Stimulated activated CD4-positive, alpha-beta T cell treated with anti-CD3 and anti-CD28 coated beads, Interleukin-2, amount 100 ng/mL, for 24 hours (primary cell): Measurements from ENCODE around the gene HGS.

ENCODE experiments used
- DNase-seq, 2 donors: peaks; one replicate each; pipeline ENCODE4 v3.0.0-alpha.2; 2020

Gene HGS

GRCh38 chr17:81706757-81707624 is 23.2 kb downstream of the HGS start:
- DNase-seq: no peak

GRCh38 chr17:81707725-81708646 is 24.2 kb downstream of the HGS start:
- no peak for DNase-seq

DNA sequence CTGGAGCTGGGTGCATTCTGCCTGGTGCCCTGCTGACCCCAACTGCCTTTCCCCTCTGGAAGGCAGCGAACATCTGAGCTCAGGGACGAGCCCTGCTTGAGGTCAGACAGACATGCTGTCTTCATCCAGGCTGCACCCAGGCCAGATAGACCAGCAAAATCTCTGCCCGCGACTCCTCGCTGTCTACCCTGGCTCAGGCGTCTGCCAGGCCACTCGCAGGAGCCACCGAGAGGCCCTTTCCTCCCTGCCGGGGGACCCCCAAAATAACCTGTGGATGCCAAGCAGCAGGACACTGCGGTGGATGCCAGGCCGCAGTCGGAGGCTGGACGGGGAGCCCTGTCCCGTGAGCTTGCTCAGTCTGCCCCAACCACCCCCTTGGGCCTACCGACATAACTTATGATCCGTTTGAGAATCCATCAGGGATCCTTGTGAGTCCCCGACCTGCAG is 25.0 kb downstream of the HGS start:
- DNase-seq: no peak

DNA sequence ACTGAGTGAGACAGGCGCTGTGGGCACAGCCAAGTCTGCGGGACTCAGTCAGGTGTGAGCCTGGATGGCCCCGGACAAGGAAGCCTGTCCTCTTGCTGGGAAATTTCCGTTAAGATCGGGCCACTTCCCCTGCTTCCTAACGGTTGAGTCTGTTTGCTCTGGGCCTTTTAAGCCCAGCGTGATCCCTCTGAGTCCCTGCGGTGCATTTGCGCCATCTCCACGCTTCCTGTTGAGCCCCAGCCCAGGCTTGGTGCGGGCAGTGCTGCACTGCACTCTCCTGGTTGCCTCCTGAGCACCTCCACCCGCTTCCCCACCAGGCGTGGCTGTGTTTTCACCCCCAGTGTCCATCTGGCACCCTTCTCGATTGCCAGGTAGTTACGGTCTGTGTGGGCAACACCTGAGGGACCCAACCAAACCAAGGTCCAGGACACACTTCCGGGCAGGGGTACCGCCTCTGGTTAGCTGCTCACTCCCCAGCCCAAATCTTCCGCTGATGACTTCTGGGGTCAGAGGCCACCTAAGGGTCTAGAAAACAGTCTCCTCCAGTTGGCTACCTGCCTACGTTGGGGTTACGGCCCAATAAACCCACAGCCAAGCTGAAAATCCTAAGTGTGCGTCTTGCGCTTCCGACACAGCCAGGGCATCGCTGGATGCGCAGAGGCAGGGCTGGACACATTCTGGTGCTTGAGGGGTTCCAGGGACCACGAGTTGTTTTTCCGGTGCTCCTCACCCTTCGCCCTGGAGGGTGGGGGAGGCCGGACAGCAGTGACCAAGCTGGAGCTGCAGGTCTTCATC is 26.9 kb downstream of the HGS start:
- DNase-seq: peak in 1 of 2 donors; percentile 41

GRCh38 chr17:81711814-81712467 is 28.1 kb downstream of the HGS start, which contains the start of gene SLC25A10:
Gene SLC25A10 (plus strand): TSS chr17:81712284. CDS start chr17:81712427, 143 bp downstream.
- DNase-seq: peak; percentile 84 to 88

DNA sequence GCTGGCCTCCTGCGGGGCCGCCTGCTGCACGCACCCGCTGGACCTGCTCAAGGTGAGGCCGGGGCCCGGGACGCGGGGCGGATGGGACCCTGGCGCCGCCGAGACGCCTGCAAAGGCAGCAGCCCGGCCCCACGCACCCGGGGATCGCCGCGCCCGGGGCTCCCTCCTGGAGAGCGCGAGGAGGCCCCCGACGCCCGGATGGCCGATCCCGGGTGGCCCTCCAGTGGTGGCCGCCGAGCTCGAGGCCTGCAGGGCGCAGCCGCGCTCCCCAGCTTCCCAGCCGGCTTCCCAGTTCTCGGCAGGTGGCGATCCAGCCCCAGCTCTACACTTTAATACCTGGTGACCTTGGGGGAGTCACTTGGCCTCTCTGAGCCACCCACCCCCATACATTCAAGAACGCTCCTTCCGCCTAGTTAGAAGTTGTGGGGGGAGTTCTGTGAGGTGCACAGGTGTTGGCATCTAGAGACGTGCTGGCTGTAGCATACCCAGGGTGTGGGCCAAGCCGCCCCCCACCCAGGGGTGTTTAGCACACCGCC is 28.7 kb downstream of the HGS start:
- DNase-seq: no peak

DNA sequence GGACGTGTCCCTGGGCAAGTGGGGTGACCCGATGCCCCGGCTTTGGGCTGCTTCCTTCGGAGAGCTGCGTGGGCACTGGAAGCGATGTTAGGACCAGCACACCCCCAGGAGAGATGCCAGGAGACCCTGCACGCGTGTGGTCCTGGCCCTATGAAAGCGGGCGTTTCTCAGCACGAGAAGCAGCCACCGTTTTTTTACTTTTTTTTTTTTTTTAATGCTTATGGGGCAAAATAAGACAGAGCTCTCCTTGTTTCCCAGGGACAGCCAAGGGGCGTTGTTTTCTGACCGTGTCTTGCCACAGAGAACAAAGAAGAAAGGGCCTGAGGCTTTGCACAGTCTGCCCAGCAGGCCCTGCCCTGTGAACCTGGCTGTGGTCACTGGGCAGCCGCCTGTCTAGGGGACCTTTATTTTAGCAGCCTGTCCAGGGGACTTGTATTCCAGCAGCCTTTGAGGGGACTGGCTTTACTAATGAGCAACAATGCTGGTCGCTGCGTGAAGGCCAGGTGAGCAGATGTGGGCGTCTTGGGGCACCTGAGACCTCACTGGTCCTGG is 29.3 kb downstream of the HGS start:
- DNase-seq: no peak

- no peak for DNase-seq
Observed at GRCh38 chr17:81713556-81714411, 30.0 kb downstream of the HGS start.

GRCh38 chr17:81714412-81715106 is 30.7 kb downstream of the HGS start:
- no peak for DNase-seq

DNA sequence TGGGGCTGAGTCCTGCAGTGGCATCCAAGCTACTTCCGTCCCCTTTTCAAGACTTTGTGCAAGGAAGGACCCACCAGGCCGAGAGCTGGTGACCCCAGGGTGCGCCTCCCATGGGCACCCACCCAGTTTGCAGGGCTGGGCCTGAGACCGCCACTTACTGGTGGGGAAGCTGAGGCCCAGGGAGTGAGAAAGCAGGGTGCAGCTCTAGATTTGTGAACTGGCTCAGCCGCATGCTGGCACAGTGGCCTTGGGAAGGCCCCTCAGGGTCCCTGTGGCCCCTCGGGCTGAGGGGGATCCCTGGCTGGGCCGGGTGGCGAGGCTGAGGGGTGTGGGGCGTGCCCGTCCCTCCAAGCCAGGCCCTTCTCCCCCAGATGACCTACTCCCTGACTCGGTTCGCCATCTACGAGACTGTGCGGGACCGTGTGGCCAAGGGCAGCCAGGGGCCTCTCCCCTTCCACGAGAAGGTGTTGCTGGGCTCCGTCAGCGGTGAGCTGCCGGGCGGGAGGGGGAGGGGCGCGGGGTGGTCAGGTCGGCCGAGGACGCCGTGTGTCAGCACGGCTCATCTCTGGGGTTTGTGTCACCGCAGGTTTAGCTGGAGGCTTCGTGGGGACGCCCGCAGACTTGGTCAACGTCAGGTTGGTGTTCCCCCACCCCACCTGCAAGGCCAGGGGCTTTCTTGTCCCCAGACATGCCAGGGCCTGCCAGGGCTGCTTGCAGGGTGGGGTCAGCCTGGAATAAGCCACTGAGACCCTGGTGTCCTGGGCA is 31.5 kb downstream of the HGS start:
- DNase-seq: no peak

DNA sequence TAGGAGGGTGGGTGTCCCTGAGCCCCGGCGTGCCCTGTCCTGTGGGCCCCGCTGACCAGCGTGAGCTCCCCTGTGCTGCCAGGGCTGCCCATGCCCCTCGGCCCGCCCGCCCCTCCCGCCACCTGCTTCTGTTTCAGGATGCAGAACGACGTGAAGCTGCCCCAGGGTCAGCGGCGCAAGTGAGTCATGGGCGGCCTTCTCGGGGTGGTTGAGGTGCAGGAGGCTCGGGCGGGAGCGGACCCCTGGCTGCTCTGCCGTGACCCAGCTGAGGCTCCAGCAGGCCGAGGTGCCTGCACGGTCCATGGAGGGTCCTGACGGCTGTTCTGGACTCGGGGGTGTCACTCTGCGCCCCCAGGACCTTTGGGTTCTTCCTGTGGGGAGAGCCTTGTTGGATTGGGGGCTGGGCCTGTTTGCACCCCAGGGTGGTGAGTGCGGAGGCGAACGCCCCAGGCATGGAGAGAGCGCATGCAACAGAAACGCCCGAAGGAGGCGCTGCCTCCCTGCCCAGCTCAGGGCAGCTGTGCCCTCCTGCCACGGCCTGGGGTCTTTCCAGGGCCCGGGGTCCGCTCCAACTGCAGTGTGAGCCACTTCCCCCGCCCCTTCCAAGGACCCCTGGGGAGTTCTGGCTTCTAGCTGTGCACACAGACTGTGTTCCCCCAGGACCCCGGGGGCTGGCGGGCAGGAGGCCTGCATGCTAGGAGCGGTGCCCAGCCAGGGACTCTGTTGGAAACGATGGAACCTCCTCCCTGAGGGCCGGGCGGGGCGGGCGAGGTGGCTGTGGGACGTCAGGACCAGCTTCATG is 32.3 kb downstream of the HGS start:
- DNase-seq: no peak

DNA sequence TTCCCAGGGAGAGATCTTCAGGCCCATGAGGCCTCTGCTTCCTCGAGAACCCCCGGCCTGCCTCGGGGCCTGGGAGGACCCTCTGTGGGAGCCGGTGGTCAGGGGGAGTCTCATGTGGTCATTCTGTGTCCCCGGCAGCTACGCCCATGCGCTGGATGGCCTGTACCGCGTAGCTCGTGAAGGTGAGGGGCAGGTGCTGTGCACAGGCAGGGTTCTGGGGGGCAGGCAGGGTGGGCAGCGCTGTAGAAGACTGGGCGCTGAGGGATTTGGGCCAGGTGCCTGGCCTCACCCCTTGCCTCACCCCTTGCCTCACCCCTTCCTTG is 32.8 kb downstream of the HGS start:
- DNase-seq: no peak

- no peak for DNase-seq
Observed at GRCh38 chr17:81717049-81717765, 33.4 kb downstream of the HGS start.

DNA sequence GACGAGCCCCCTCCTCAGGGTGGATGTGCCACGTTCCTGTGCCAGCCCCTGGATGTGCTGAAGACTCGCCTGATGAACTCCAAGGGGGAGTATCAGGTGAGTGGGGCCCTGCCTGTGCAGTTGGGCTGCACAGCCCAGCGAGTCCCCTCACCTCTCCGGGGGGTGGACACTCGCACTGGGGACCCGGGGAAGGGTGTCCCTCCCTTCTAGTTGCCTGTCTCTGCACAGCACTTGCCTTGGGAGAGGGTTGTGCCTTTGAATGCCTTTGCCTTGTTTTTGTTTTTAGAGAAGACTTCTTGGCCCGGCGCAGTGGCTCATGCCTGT is 33.9 kb downstream of the HGS start:
- no peak for DNase-seq

GRCh38 chr17:81719410-81720266 is 35.8 kb downstream of the HGS start:
- DNase-seq: no peak

DNA sequence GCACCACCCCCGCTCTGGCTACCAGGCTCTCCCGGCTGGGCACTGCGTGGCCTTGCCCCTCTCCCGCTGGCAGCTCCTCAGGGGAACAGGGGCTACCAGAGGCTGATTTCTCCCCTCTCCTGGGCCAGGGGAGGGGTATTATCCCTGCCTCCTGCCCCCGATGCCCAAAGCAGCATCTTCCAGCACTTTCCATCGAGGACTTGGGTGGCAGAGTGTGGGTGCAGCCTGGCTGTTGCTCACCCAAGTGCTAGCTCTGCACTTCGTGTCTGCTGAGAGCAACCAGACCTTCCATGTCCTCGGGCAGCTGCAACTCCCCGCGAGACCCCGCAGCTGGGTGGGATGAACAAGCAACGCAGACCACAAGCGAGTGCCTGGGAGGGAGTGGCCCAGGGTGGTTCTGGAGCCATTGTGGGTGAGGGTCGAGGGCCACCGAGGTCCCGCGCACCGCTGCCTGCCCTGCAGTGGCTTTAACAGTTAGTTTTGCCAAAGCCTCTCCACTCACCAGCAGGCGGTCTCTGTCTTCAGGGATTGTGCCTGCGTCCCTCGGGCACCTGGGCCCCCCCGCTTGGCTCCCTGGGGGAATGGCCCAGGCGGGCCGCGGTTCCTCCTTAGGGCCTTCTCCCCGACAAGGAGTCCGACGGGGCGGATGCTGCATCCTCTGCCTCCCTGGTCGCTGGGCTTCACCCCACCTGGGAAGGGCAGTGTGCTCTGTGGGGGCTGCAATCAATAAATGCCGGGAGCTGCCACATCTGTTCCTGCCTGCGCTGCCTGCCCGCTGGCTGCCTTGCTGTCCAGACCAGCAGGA is 36.7 kb downstream of the HGS start:
- DNase-seq: no peak
